ENCODE results near the gene SEC14L6.
A peak's percentile ranks its signal among the peaks of the same experiment; 100 is the strongest.
"Not testable (repeated sequence)": the region's sequence is repeated elsewhere in the genome, so short reads cannot be mapped to it uniquely, and the experiment has no call there.

The SEC14L6 gene

DNA sequence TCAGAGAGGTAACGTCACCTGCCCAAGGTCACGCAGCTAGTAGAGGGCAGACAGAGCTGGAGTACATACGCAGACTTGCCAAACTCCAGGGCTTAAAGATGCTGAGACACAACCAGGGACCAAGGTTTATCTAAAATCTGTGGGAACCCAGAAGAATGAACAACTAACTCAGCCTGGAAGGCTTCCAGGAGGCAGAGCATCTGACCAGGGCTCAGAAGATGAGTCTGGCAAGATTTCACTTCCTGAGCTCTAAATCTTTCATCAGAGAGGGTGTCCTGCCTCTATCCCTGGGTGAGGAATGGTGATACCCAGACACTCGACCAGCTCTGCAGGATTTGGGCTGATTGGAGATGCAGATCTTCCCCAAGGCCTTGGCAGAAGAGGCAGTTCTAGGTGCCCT, 18.8 kb upstream of the SEC14L6 start:
- DNase-seq: no peak

DNA sequence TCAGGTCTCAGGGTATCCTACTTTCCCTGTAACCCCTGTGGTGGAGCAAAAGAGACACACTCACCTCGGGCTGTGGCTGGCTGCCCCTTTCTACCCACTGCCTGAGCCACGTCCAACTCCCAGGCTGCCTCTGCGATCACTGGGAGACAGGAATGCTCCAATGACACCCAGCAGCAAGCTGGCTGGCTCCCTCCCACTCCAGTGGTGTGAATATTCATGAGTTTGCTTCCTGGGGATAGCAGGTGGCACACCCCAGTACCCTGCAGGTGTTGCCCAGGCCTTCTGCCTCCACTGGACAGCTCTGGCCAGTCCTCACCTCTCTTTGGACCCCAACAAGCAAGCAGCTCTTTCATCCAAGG, 18.2 kb upstream of the SEC14L6 start:
- no peak for DNase-seq

GRCh38 chr22:30564045-30564760, 17.7 kb upstream of the SEC14L6 start:
- DNase-seq: no peak

- DNase-seq: no peak
Observed at GRCh38 chr22:30562366-30562765, 15.8 kb upstream of the SEC14L6 start.

DNA sequence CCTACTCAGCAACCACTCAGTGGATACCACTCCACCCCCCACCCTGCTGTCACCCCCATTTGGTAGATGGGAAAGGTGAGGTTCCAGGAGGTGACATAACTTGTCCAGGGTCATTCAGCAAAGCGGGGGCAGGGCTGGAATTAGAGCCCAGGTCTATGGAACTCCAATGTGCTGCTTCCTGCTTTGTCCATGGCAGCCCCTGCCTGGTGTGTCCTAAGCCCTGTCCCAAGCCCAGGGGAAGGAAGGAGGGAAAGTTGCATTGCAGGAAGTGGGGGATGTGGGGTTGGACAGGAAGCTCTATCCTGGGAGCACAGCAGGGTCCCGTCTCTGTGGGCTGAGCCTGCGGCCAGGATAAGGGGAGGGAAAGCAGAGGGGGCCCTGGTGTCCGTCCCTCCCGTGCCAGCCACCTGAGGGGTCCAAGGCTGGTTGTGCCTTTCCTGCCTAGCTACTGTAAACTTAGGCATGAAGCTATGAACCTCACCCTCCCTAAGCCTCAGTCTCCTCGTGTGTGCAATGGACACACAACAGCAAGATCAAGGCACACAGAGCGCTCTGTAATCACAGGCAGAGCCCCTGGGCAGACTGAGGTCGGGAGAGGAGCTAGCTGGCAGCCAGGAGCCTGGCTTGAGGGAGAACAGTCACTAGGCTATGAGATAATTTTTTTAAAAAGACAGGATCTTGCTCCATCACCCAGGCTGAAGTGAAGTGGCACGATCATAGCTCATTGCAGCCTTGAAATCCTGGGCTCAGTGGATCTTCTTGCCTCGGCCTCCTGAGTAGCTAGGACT, 15.1 kb upstream of the SEC14L6 start:
- no peak for DNase-seq

- not testable (repeated sequence) for DNase-seq
Observed at GRCh38 chr22:30560643-30561202, 14.2 kb upstream of the SEC14L6 start.

- no peak for DNase-seq
Observed at GRCh38 chr22:30559889-30560288, 13.3 kb upstream of the SEC14L6 start.

- no peak for DNase-seq
Observed at GRCh38 chr22:30557243-30557642, 10.7 kb upstream of the SEC14L6 start.

DNA sequence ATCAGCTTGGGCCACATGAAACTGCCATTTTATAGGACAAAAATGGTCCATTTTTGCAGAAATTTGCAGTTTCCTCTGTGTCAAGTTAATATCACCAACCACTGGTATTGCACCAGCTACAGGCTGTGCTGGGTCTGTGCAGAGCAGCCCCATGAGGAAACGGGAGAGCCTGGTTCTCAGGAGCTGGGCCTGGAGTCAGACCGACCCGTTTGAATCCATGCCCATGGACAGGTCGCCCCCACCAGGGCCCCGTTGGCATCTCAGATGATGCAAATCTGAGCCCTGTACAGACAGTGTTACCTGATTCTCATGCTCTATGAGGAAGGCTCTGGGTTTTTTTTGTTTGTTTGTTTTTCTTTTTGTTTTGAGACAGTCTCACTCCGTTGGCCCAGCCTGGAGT, 9.8 kb upstream of the SEC14L6 start:
- no peak for DNase-seq

DNA sequence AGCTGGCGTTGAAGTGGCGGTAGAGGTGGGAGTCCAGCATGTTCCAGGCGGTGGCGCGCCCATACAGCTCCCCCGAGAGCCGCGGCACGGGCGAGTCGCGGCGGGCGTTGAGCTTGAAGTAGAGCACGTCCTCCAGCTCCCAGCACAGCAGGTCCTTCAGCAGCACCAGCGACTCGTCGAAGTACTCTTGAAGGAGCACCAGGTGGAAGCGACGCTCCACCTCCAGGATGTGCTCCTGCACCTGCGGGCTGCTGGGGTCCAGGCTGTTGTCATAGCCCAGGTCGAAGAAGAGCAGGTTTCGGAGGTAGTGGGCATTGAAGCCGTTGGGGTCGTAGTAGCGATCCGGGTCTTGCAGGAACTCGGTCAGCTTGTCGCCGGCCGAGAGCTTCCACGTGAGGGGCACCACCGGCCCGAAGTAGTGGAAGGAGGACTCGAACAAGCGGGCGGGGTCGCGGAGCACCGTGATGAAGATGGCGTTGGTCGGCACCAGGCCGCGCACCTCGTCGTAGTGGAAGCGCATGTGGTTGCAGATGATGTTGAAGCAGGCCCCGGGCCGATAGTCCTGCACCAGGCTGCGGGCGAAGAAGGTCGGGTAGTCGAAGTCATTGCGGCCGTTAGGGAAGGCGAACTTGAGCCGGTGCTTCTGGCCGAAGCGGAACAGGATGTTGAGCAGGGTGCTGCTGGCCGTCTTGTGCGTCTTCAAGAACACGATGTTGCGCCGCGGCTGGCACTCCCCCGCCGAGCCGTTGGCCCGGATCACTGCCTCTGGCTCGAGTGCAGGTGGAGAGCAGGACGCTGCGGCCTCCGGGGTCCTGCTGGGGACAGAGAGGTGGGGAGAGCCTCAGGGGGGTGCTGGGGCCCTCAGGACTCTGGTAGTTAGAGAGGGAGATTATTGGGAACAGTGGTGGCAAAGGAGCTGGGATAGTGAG, 9.0 kb upstream of the SEC14L6 start:
- DNase-seq: no peak

DNA sequence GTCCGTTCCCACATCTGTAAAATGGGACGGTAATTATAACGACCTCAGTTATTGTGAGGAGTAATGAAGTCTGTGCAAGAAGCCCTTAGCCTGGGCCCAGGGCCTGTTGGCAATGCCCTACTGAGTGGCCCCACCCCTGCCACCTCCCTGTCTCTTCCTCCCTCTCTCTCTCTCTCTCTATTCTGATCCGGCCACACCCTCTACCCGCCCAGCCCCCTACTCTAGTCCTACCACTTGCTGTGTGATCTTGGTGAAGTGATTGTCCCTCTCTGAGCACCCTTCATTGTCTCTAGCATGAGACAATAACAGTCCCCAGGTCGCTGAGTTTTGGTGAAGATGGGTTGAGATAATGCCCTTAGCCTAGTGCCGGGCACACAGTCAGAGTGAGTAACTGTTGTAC, 7.4 kb upstream of the SEC14L6 start:
- DNase-seq: no peak

GRCh38 chr22:30552719-30553118, 6.2 kb upstream of the SEC14L6 start:
- DNase-seq: no peak

GRCh38 chr22:30551813-30552212, 5.3 kb upstream of the SEC14L6 start:
- not testable (repeated sequence) for DNase-seq

GRCh38 chr22:30547188-30547587, 647 bp upstream of the SEC14L6 start:
- DNase-seq: no peak

DNA sequence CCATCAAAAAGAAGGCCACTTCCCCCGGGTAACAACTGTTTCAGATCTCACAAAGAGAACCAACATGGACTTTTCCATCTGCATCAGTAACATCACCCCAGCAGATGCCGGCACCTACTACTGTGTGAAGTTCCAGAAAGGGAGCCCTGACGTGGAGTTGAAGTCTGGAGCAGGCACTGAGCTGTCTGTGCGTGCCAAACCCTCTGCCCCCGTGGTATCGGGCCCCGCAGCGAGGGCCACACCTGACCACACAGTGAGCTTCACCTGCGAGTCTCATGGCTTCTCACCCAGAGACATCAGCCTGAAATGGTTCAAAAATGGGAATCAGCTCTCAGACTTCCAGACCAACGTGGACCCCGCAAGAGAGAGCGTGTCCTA, 3.7 kb downstream of the SEC14L6 start:
- no peak for DNase-seq

GRCh38 chr22:30541961-30542810, 4.4 kb downstream of the SEC14L6 start:
- DNase-seq: peak; percentile 16

DNA sequence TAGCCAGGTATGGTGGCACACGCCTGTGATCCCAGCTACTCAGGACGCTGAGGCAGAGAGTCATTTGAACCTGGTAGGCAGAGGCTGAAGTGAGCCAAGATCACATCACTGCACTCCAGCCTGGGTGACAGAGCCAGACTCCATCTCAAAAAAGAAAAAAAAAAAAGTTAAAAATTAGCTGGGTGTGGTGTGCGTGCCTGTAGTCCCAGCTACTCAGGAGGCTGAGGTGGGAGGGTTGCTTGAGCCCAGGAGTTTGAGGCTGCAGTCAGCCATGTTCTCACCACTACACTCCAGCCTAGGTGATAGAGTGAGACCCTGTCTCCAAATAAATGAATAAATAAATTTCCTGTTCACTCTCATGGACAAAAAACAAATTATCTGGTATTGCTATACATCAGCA, 5.0 kb downstream of the SEC14L6 start:
- DNase-seq: not testable (repeated sequence)

GRCh38 chr22:30539368-30539767, 7.2 kb downstream of the SEC14L6 start:
- no peak for DNase-seq

GRCh38 chr22:30538280-30538679, 8.3 kb downstream of the SEC14L6 start:
- DNase-seq: no peak

GRCh38 chr22:30537083-30537731, 9.3 kb downstream of the SEC14L6 start:
- DNase-seq: no peak

GRCh38 chr22:30535182-30535581, 11.4 kb downstream of the SEC14L6 start:
- no peak for DNase-seq

All from suppressor macrophage treated with lipopolysaccharide for 4 hours (primary cell).